T-helper 2 cell (primary cell): ENCODE data around the gene NDUFB2.
"Not testable (repeated sequence)": the region's sequence is repeated elsewhere in the genome, so short reads cannot be mapped to it uniquely, and the experiment has no call there.

Source experiments
- DNase-seq, 5 experiments: peaks; one replicate each; pipeline versions ENCODE4 v3.0.0 to v3.0.0-alpha.2; 2012 to 2022

Gene NDUFB2

GRCh38 chr7:140693849-140694248, 2.7 kb upstream of the NDUFB2 start:
- not testable (repeated sequence) for DNase-seq

- DNase-seq = no peak
These were observed 1.9 kb upstream of the NDUFB2 start for GRCh38 chr7:140694592-140694991.

GRCh38 chr7:140695381-140695780, 1.1 kb upstream of the NDUFB2 start:
- no peak for DNase-seq

GRCh38 chr7:140696024-140696679, 356 bp upstream of the NDUFB2 start:
- peak in 4 of 5 experiments; percentile 83 to 92 (median 88) for DNase-seq

- no peak for DNase-seq
These were observed 1.1 kb downstream of the NDUFB2 start for GRCh38 chr7:140697447-140698143.

- DNase-seq = no peak
These were observed 2.0 kb downstream of the NDUFB2 start for GRCh38 chr7:140698477-140698876.

GRCh38 chr7:140702774-140703173, 6.3 kb downstream of the NDUFB2 start:
- no peak for DNase-seq

- DNase-seq = no peak
These were observed 7.7 kb downstream of the NDUFB2 start for GRCh38 chr7:140704205-140704604.

- no peak for DNase-seq
These were observed 10.6 kb downstream of the NDUFB2 start for GRCh38 chr7:140707132-140707531.

- DNase-seq = not testable (repeated sequence)
These were observed 12.3 kb downstream of the NDUFB2 start for GRCh38 chr7:140708764-140709163.

- not testable (repeated sequence) for DNase-seq
These were observed 15.9 kb downstream of the NDUFB2 start for GRCh38 chr7:140712392-140712791.

- no peak for DNase-seq
These were observed 18.0 kb downstream of the NDUFB2 start for GRCh38 chr7:140714331-140715040.

GRCh38 chr7:140719721-140720120, 23.2 kb downstream of the NDUFB2 start:
- DNase-seq = no peak

- DNase-seq = no peak
These were observed 25.7 kb downstream of the NDUFB2 start for GRCh38 chr7:140722254-140722653.

GRCh38 chr7:140723006-140723405, 26.5 kb downstream of the NDUFB2 start:
- DNase-seq = peak in 3 of 5 experiments; percentile 10 to 61 (median 11)

GRCh38 chr7:140723574-140723973, 27.1 kb downstream of the NDUFB2 start:
- DNase-seq = no peak

- DNase-seq = no peak
These were observed 28.2 kb downstream of the NDUFB2 start for GRCh38 chr7:140724706-140725105.

- peak in 1 of 5 experiments; percentile 29 for DNase-seq
These were observed 29.8 kb downstream of the NDUFB2 start for GRCh38 chr7:140726281-140726680.

- DNase-seq = no peak
These were observed 35.9 kb downstream of the NDUFB2 start for GRCh38 chr7:140732416-140732815.

- DNase-seq = no peak
These were observed 37.6 kb downstream of the NDUFB2 start for GRCh38 chr7:140734096-140734495.

GRCh38 chr7:140734729-140735128, 38.2 kb downstream of the NDUFB2 start:
- DNase-seq = no peak

GRCh38 chr7:140738280-140738679, 41.8 kb downstream of the NDUFB2 start:
- no peak for DNase-seq

- DNase-seq = not testable (repeated sequence)
These were observed 46.7 kb downstream of the NDUFB2 start for GRCh38 chr7:140743255-140743654.

GRCh38 chr7:140744005-140744404, 47.5 kb downstream of the NDUFB2 start:
- no peak for DNase-seq
